Right lobe of liver (tissue), 4 donors: Measurements from ENCODE around the gene MYEOV.

Source experiments
- CTCF ChIP-seq, 4 donors: fragments of 200-600 bp in 3 of 4; fragments of 450-650 bp in 1 of 4; IDR thresholded peaks; one replicate each; pipeline versions ENCODE4 v1.5.1 to v1.8.0; 2016 to 2022; ENCODE audit warnings: antibody characterized with exemption in 4 of 4, mild to moderate bottlenecking in 2 of 4
- POLR2A ChIP-seq: fragments of 450-650 bp; IDR thresholded peaks from one replicate; pipeline ENCODE4 v1.6.1; 2017; ENCODE audit warnings: antibody characterized with exemption, mild to moderate bottlenecking
- donor health status: DM: no; HTN: no; CAD: no.
- donor health status: DM: no; HTN: no; CAD: no.
- donor health status: DM: no; HTN: yes; CAD: no.

GRCh38 chr11:69263736-69264052 is 30.3 kb upstream of the MYEOV start:
- no peak for TF ChIP-seq CTCF (IDR thresholded peaks at IDR 0.05)
- TF ChIP-seq POLR2A, result no peak
